Measurements from ENCODE around the gene EIF5B.

Gene EIF5B

DNA sequence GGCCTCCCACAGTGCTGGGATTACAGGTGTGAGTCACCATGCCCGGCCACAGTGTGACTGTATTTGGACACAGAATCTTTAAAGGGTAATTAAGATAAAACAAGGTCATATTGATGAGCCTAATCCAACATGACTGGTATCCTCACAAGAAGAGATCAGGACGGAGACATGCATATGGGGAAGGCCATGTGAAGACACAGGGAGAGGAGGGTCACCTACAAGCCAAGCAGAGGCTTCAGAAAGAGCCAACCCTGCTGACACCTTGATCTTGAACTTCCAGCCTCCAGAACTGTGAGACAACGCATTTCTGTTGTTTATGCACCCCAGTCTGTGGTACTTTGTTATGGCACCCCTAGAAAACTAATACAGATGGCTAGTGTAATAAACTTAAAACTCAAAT, 80.2 kb downstream of the EIF5B start:
- no peak for DNase-seq

DNA sequence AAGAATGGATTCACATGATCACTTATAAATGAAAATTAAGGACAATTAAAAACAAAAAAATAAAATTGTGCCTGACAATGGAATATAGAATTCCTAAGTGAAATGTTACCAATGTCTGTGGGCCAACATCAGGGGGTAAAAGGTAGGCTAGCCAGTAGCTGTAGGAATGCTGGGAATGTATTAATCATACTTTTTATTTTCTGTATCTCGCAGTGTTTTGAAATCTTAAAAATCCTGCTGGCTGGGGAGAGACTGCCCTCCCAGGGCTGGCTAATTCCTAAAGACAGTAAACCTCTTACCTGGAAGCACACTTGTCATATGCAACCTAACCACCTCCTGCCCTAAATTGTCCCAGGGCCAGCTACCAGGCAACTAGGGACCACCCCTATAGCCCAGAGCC, 82.8 kb downstream of the EIF5B start:
- no peak for DNase-seq

DNA sequence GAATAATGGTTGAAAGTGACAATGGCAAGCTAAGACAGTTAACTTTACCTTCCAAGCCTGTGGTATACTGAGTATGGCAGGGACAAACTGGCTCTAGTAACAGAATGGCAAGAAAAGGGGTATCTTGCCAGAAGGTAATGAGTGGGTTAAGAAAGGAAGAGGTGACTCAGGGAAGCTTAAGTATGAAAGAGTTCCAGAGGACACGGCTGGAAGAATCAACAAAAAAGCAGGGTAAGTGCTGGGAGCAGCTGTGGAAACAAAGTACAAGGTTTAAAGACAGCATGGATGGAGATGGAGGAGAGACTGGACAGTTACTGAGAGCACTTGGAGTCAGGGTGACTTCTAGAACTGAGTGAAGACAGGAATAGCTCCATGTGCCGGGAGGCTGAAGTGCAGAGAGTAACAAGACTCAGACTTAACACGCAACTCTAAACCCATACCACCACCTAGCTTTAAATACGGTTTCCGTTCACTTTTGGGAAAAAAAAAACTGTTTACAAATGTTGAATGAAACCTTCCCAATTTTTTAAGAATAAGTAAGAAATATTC, 83.6 kb downstream of the EIF5B start:
- DNase-seq: no peak

DNA sequence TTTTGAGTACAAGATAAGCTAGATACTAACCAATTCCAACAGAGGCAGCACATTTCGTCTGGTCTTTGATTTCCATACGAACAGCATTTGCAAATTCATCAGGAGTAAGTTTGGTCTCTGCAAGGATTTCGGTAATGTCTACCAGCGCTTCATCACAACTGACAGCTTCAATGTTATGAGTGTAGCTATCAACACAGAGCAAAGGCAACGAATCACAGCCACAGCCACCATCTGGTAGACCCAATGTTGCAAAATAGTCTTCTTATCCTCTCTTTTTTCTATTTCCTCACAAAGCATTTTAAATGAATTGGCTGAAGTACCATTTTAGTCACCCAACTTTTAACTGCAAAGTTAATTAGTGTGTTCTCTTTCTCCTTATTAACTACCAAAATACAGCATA, 84.3 kb downstream of the EIF5B start:
- no peak for DNase-seq

DNA sequence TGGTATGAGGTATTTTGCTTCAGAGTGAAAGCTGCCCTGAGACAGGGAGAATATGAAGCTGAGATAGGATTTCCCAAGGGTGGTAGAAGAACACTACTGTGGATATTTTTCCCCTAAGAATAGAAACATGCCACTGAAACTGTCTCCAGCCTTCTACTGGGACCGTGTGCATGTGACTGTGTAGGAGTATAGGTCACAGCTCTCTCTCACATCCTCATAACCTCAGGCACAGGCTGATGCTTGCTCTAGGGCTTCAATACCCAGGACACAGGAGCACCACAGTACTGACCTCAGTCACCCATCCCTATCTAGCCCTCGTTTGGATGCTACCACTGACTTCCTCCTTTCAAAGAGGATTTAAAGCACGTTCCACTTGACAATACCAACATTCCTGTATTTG, 85.4 kb downstream of the EIF5B start:
- DNase-seq: no peak

DNA sequence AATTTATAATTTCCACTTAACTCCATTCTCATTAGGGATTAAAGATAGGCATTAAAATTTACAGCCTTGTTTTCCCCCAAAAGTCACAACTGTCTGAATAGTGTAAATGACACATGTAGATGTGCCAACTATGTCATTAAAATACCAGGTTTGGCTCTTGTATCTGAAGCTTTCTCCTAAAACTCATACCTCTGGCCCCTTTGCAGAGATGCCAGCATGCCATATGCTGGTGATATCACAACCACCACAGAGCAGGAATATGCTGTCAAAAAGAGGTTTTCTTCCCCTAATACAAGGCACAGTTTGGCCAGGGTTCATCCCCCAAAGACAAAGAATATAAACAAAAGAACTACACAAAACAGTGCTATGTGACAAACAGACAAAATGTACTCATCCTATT, 87.2 kb downstream of the EIF5B start:
- DNase-seq: no peak

DNA sequence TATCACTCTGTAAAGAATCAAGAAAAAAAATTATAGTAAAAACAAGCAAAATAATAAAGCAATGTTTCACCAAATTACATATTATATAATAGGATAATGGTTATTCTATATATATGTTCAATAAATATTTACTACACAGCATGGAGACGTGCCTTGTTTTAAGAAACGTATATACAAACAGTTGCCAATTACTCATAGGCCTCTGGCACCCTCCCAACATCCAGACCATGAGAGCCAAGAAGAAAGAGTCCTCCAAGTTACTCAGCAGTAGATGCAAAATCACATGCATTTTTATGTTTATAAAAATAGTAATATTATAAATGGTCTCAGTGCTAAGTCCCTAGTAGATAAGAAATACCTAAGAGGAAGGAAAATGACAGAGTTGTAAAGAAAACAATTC, 87.8 kb downstream of the EIF5B start:
- DNase-seq: no peak

DNA sequence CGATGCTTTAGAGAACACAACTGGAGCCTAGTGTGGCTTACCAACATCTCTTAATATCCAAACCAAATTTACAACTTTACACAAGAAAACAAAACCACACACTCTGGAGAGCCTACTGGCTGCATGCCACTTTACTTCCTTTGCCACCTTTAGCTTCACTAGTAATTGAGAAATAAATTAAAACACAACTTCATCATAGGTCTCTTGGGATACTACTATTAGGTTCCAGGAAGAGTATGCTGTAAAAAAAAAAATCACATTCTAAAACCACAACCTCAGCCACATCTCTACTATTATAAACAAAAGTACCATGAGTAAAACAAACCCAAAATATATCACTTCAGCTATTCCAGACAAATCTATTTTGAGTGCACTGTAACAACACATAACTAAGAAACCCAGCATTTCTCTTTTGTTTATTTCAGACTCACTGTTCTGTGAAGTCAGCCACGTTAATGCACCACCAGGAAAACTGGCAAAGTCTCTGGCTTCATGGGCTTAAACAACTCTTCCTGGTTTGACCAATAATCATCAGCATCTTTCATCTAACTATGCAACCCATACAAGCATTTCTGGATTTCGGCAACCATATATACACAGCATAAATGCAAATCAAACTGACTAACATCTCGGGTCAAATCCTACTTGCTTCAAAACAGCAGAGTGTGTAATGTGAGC, 93.6 kb downstream of the EIF5B start:
- DNase-seq: no peak

DNA sequence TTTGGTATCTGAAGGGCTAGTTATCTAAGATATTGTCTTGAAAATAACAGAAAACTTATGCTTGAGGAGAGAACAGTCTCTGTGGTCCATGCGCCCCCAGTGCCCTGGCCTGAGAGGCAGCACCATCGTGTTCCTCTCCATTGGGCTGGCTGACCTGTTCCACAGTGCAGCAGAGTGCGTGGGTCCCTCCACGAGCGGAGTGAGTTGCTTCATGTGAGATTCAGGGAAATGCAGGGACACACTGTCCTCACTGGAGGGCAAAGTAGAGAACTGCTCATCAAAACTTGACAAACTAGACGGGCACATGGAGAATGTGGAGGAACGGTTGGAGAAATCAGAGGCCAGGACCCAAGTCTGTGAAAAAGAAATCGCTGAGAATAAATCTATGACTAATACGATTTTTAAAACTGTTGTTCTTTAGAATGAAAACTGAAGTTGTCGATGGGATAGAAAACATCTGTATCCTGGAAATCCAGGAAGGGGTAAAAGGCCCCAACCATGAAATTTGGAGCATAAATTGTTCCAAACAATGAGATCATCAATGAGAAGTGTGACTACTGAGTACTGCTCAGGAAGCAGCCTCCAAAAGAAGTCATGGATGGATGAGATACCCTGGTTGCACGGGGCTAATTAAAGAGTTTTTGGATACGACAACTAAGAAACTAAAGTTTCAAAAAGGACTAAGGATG, 94.5 kb downstream of the EIF5B start:
- no peak for DNase-seq

DNA sequence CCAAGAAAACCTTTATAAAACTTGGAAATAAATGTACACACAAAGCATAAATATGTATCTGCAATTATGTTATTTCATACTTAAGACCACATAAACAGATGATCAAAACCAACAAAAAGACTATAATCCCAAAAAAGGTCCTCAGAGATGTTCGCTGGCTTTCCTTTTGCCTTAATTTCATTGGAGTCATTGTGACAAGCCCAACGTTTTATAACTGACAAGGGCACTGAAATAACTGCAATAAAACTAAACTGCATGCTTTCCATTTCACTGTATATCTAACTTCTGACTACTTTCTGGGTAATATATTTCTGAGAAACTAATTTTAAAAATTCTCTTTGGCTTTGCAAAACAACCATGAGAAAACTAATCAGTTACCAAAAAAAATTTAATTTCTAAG, 96.2 kb downstream of the EIF5B start:
- DNase-seq: no peak

DNA sequence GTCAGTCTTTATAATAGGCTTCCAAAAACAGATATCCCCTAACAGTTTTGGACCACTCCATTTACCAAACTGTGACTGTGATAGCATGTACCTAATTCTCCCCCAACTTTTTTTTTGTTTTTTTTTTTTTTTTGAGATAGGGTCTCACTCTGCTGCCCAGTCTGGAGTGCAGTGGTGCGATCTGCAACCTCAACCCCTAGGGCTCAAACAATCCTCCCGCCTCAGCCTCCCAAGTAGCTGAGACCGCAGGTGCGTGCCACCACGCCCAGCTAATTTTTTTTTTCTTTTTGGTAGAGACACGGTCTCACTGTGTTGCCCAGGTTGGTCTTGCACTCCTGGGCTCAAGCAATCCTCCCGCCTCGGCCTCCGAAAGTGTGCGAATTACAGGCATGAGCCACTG, 99.7 kb downstream of the EIF5B start:
- DNase-seq: no peak

DNA sequence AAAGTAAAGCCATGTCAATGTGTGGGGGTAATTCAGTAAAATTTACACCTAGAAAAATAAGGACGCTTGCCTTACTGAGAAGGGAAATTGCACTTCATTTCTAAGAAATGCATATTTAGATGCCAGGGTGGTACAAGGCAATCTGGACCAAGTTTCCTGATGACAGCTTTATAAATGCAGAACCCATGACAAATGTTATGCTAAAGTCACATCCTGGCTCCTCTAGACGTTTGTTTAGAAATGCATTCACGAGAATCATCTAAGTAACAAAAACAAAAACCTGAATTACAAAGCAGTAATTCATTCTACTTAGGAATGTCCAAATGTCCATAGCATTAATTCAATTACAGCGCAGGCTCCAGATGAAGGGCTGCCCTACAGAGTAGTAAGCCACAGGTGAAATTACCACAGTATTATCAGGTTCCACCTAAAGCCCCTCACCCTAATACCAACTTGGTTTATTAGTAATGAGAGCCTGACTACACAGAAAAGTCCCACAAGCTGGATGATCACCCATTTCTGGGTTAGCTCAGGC, 102.8 kb downstream of the EIF5B start:
- no peak for DNase-seq

DNA sequence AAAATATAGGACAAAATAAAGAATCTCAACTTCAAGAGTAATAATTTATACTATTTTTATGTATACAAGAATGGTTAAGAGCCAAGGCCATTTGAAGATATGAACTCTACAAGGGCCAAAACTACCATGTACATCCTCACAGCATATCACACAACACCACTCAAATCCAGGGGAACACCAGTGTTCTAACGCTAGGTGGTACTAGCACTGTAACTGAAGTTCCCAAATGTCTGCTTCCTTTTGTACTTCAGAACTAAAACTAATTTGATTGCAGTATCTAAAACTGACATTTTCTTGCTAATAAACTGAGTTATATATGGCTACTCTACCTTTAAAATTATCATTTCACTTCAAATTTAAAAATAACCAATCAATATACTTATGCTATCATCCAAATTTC, 105.6 kb downstream of the EIF5B start:
- DNase-seq: no peak

DNA sequence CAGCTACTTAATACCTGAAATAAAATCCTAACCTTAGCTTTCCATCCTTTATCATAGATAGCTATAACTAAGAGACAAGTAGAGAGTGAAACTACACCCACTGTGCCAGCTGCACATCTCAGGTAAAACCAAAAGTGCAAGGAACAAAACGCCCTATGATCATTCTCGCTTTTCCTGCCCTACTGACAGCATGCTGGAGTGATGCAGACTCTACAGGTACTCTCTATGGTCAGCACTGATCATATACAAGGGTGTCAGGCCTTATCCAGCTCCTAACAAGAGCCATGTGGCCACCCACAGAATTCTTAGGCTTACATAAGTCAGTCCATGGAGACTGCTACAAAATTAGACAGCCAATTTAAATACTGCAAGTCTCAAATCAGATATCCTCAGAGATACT, 107.0 kb downstream of the EIF5B start:
- no peak for DNase-seq

DNA sequence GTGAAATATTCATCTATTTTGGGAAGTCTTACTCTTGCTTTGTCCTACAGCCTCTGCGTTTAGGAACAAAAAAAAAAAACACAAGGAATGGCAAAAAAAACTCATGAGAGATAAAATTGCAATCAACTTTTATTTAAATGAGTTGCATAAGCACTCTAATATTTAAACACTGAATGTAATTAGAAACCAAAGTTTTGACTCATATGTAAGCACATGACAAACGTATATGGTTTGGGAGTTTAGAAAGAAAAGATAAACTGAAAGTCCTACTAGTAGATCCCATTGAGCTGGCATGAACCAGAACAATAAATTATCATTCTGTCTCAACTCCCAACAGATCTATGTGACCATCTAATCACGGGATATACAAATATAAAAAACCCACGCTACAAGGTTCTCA, 107.9 kb downstream of the EIF5B start:
- no peak for DNase-seq

DNA sequence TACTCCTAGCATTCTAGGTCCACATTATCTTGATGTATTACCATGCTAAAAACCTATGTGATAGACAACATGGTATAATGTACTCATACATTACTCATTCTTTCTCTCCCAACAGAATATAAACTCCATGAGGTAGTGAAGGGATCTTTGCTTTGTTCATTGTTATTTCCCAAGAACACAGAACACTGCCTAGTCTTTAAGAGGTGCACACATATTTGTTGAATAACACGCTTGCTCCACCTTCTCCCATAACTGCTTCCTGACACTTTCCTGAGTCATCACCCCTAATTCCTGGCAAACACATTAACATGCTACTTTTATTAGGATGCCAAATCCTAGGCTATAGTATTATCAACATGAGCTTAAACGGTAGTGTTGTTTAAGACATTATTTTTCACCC, 111.4 kb downstream of the EIF5B start:
- DNase-seq: no peak

DNA sequence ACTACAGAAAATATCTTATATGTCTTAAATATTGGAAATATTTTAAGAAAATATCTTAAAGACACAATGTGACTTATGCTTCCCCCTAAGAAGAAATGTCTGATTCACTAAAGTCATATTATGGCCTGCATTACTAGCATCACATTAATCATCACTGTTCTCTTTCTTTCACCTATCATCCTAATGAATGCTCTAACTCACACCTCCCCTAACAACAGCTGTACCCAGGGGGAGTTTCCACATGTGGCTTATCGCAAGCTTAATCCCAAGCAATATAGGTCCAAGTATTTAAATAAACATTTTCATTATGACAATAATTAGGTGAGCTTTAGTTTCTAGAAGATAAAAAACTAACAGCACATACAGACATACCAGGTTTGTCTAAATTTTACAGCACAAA, 113.0 kb downstream of the EIF5B start:
- DNase-seq: peak in 1 of 3 experiments; percentile 33

Measured in NCI-H1417 (cell line).